GM12875 (cell line): Measurements from ENCODE around the gene SMYD1.

Experiments
- H3K4me3 ChIP-seq: one replicate; pipeline ENCODE4 v1.5.1; 2011; ENCODE audit warnings: low read depth, low read length, control low read depth
- CTCF ChIP-seq: IDR thresholded peaks from 2 replicates; pipeline ENCODE4 v1.5.1; 2011; ENCODE audit warnings: low read depth, mild to moderate bottlenecking, control low read depth, inconsistent platforms, low read length, moderate library complexity, borderline replicate concordance; ENCODE audit not compliant: insufficient read depth

SMYD1 gene

GRCh38 chr2:88117973-88118372, 50.3 kb downstream of the SMYD1 start:
- no peak for TF ChIP-seq CTCF
- H3K4me3 ChIP-seq, result no peak overlapping the region

- no peak overlapping the region for H3K4me3 ChIP-seq
- no peak for TF ChIP-seq CTCF
These were observed 54.1 kb downstream of the SMYD1 start for GRCh38 chr2:88121678-88122077.

GRCh38 chr2:88122141-88122884, 54.7 kb downstream of the SMYD1 start:
- H3K4me3 ChIP-seq, result no peak overlapping the region
- no peak for TF ChIP-seq CTCF

GRCh38 chr2:88123164-88123974, 55.7 kb downstream of the SMYD1 start:
- H3K4me3 ChIP-seq, result no peak overlapping the region
- TF ChIP-seq CTCF, result no peak

GRCh38 chr2:88123975-88124917, 56.6 kb downstream of the SMYD1 start:
- no peak for TF ChIP-seq CTCF
- H3K4me3 ChIP-seq, result no peak overlapping the region

GRCh38 chr2:88125344-88125923, 57.8 kb downstream of the SMYD1 start:
- TF ChIP-seq CTCF, result no peak
- H3K4me3 ChIP-seq, result no peak overlapping the region
